CD4-positive, alpha-beta T cell treated with Interleukin-4 for 4 hours (primary cell): ENCODE data around the gene CRYBB1.
"Not testable (repeated sequence)": the region's sequence is repeated elsewhere in the genome, so short reads cannot be mapped to it uniquely, and the experiment has no call there.

Experiments used
- DNase-seq: peaks from one replicate; pipeline ENCODE4 v3.0.0-alpha.2; 2020

The CRYBB1 gene

GRCh38 chr22:26635117-26635516, 17.3 kb upstream of the CRYBB1 start:
- no peak for DNase-seq

GRCh38 chr22:26634189-26634588, 16.4 kb upstream of the CRYBB1 start:
- no peak for DNase-seq

GRCh38 chr22:26632422-26633155, 14.8 kb upstream of the CRYBB1 start:
- DNase-seq, result no peak

GRCh38 chr22:26631282-26631681, 13.5 kb upstream of the CRYBB1 start:
- DNase-seq, result no peak

- DNase-seq, result no peak
Measured at GRCh38 chr22:26629988-26630761, 12.3 kb upstream of the CRYBB1 start.

- DNase-seq, result no peak
Measured at GRCh38 chr22:26624803-26625202, 7.0 kb upstream of the CRYBB1 start.

- DNase-seq, result no peak
Measured at GRCh38 chr22:26623984-26624383, 6.2 kb upstream of the CRYBB1 start.

GRCh38 chr22:26621663-26622062, 3.8 kb upstream of the CRYBB1 start, which contains the start of gene CRYBA4:
Gene CRYBA4, plus strand, starts transcription at chr22:26621963. Its CDS starts 634 bp downstream, at chr22:26622597.
- DNase-seq, result no peak

GRCh38 chr22:26620197-26620596, 2.4 kb upstream of the CRYBB1 start:
- no peak for DNase-seq

- no peak for DNase-seq
Measured at GRCh38 chr22:26619510-26619909, 1.7 kb upstream of the CRYBB1 start.

GRCh38 chr22:26618455-26618854, 628 bp upstream of the CRYBB1 start:
- DNase-seq, result no peak

GRCh38 chr22:26616650-26617049, 1.2 kb downstream of the CRYBB1 start:
- no peak for DNase-seq

- DNase-seq, result no peak
Measured at GRCh38 chr22:26615830-26616435, 1.9 kb downstream of the CRYBB1 start.

GRCh38 chr22:26615149-26615548, 2.7 kb downstream of the CRYBB1 start:
- DNase-seq, result no peak

- no peak for DNase-seq
Measured at GRCh38 chr22:26614322-26614721, 3.5 kb downstream of the CRYBB1 start.

GRCh38 chr22:26613753-26614152, 4.1 kb downstream of the CRYBB1 start:
- not testable (repeated sequence) for DNase-seq

GRCh38 chr22:26612652-26613051, 5.2 kb downstream of the CRYBB1 start:
- no peak for DNase-seq

- DNase-seq, result no peak
Measured at GRCh38 chr22:26610996-26611395, 6.8 kb downstream of the CRYBB1 start.

GRCh38 chr22:26610072-26610958, 7.5 kb downstream of the CRYBB1 start:
- peak; percentile 48 for DNase-seq

GRCh38 chr22:26609287-26609686, 8.5 kb downstream of the CRYBB1 start:
- DNase-seq, result no peak

- no peak for DNase-seq
Measured at GRCh38 chr22:26608129-26608528, 9.7 kb downstream of the CRYBB1 start.

- no peak for DNase-seq
Measured at GRCh38 chr22:26606611-26607010, 11.2 kb downstream of the CRYBB1 start.

- no peak for DNase-seq
Measured at GRCh38 chr22:26604368-26604767, 13.5 kb downstream of the CRYBB1 start.
